ENCODE data around the gene SIGLEC7. TPM values are rescaled to one million over a fixed set of nuclear protein-coding genes. Genes with fewer than 3 reads are reported as not detected.

Gene SIGLEC7
- polyA plus RNA-seq, 1 experiment = not detected

DNA sequence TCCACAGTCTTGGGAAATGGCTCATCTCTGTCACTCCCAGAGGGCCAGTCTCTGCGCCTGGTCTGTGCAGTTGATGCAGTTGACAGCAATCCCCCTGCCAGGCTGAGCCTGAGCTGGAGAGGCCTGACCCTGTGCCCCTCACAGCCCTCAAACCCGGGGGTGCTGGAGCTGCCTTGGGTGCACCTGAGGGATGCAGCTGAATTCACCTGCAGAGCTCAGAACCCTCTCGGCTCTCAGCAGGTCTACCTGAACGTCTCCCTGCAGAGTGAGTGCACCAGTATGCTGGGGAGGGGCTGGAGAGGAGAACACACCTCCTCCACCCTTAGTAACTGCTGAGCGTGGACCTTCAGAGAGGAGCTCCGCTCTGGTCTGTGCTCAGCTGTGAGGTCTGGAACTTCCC lies 15.1 kb upstream of the SIGLEC7 start:
- TF ChIP-seq, protein P1, sequence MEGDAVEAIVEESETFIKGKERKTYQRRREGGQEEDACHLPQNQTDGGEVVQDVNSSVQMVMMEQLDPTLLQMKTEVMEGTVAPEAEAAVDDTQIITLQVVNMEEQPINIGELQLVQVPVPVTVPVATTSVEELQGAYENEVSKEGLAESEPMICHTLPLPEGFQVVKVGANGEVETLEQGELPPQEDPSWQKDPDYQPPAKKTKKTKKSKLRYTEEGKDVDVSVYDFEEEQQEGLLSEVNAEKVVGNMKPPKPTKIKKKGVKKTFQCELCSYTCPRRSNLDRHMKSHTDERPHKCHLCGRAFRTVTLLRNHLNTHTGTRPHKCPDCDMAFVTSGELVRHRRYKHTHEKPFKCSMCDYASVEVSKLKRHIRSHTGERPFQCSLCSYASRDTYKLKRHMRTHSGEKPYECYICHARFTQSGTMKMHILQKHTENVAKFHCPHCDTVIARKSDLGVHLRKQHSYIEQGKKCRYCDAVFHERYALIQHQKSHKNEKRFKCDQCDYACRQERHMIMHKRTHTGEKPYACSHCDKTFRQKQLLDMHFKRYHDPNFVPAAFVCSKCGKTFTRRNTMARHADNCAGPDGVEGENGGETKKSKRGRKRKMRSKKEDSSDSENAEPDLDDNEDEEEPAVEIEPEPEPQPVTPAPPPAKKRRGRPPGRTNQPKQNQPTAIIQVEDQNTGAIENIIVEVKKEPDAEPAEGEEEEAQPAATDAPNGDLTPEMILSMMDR (IDR thresholded peaks at IDR 0.05; ENCODE audit: insufficient read depth, low read depth, low read length) = no peak
- no peaks in the 10 kb centered on the region for H3K36me3 ChIP-seq (ENCODE audit: control insufficient read depth, insufficient read depth, low read length)
- no peaks in the 10 kb centered on the region for H3K27me3 ChIP-seq (ENCODE audit: control insufficient read depth, insufficient read depth, low read length)
- CTCF ChIA-PET = no interaction called here
- POLR2A ChIA-PET = no interaction called here
- H3K4me3 ChIP-seq (ENCODE audit: low read depth, low read length) = no peak overlapping the region
- DNase-seq (ENCODE audit: low read depth) = no peak

DNA sequence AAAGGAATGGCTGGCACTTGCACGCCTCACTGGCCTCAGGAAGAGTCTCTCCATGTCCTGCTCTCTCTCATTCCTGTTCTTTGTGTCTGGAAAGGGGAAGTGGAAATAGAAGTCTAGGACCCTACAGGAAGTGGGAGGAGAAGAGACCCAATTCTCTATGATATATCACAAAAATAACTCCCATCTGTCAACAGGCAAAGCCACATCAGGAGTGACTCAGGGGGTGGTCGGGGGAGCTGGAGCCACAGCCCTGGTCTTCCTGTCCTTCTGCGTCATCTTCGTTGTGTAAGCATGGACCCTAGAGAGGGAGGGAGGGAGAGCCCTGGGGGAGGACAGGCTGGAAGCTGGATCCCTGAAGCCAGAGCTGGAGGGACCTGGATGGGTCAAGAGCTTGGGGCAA lies 14.3 kb upstream of the SIGLEC7 start:
- no peak overlapping the region for H3K4me3 ChIP-seq (ENCODE audit: low read depth, low read length)
- H3K36me3 ChIP-seq (ENCODE audit: control insufficient read depth, insufficient read depth, low read length) = no peaks in the 10 kb centered on the region
- POLR2A ChIA-PET = no interaction called here
- DNase-seq (ENCODE audit: low read depth) = no peak
- TF ChIP-seq, protein P1 (IDR thresholded peaks at IDR 0.05; ENCODE audit: insufficient read depth, low read depth, low read length) = no peak
- CTCF ChIA-PET = no interaction called here
- no peaks in the 10 kb centered on the region for H3K27me3 ChIP-seq (ENCODE audit: control insufficient read depth, insufficient read depth, low read length)

DNA sequence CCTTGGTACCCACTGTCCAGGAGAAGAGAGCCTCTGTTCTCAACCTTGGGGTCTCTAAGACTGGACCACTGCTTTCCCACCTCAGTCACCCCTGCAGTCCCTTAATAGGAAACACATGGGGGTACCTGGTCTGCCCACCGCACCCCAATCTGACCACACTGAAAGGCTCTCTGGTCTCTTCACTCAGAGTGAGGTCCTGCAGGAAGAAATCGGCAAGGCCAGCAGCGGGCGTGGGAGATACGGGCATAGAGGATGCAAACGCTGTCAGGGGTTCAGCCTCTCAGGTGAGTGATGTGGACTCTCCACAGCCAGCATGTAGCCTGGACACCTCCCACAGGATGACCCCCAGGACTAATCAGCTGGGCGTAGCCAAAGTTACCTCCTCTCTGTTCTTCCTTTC lies 13.9 kb upstream of the SIGLEC7 start:
- Histone ChIP-seq H3K4me3 (ENCODE audit: low read depth, low read length) (no peak overlapping the region), H3K36me3 (ENCODE audit: control insufficient read depth, insufficient read depth, low read length) (no peaks in the 10 kb centered on the region), H3K27me3 (ENCODE audit: control insufficient read depth, insufficient read depth, low read length) (no peaks in the 10 kb centered on the region)
- ChIA-PET CTCF (no interaction called here), POLR2A (no interaction called here)
- DNase-seq (ENCODE audit: low read depth) = no peak
- TF ChIP-seq, protein P1 (IDR thresholded peaks at IDR 0.05; ENCODE audit: insufficient read depth, low read depth, low read length) = no peak

DNA sequence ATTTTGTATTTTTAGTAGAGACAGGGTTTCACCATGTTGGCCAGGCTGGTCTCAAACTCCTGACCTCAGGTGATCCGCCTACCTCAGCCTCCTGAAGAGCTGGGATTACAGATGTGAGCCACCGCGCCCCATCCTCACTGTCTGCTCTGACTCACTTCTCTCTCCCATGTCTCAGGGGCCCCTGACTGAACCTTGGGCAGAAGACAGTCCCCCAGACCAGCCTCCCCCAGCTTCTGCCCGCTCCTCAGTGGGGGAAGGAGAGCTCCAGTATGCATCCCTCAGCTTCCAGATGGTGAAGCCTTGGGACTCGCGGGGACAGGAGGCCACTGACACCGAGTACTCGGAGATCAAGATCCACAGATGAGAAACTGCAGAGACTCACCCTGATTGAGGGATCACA lies 12.4 kb upstream of the SIGLEC7 start:
- CTCF ChIA-PET = no interaction called here
- no peak overlapping the region for H3K4me3 ChIP-seq (ENCODE audit: low read depth, low read length)
- DNase-seq (ENCODE audit: low read depth) = no peak
- TF ChIP-seq, protein P1 (IDR thresholded peaks at IDR 0.05; ENCODE audit: insufficient read depth, low read depth, low read length) = no peak
- no peaks in the 10 kb centered on the region for H3K27me3 ChIP-seq (ENCODE audit: control insufficient read depth, insufficient read depth, low read length)
- POLR2A ChIA-PET = no interaction called here
- no peaks in the 10 kb centered on the region for H3K36me3 ChIP-seq (ENCODE audit: control insufficient read depth, insufficient read depth, low read length)

DNA sequence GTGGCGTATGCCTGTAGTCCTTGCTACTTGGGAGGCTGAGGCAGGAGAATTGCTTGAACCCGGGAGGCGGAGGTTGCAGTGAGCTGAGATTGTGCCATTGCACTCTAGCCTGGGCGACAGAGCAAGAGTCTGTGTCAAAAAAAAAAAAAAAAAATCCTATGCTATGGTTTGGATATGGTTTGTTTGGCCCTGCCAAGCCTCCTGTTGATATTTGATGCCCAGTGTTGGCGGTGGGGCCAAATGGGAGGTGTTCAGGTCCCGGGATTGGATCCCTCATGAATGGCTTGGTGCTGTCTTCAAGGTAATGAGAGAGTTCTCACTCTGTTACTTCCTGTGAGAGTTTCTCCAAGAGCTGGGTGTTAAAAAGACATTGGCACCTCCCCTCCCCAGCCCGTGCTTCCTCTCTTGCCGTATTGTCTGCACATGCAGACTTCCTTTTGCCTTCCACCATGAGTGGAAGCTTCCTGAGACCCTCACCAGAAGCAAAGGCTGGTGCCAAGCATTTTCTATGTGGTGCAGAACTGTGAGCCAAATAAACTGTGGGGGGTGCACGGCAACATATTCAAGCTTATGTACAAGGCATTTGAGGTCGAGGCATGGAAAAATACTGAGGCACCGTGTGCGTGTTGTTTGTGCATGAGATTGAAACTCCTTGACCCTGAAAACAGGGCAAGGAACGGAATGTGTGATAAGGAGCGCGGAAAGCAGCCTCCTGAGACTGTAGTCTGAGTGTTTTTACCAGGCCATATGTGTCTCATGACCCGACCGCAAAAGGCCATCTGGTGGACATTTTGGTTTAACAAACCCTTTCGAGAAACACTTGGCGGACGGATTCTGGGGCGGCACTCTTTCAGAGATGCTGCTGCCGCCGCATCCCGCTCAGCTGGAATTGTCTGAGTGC lies 10.1 kb upstream of the SIGLEC7 start:
- H3K36me3 ChIP-seq (ENCODE audit: control insufficient read depth, insufficient read depth, low read length) = no peaks in the 10 kb centered on the region
- TF ChIP-seq, protein P1 (IDR thresholded peaks at IDR 0.05; ENCODE audit: insufficient read depth, low read depth, low read length) = no peak
- POLR2A ChIA-PET = no interaction called here
- CTCF ChIA-PET = interaction anchor here (0.5 to 1.1 kb wide), 2 partner anchors 37 to 72 kb away, joined by 3 read pairs; no protein-coding TSS in a partner anchor
- no peak overlapping the region for H3K4me3 ChIP-seq (ENCODE audit: low read depth, low read length)
- no peak for DNase-seq (ENCODE audit: low read depth)
- no peaks in the 10 kb centered on the region for H3K27me3 ChIP-seq (ENCODE audit: control insufficient read depth, insufficient read depth, low read length)
